Endothelial cell of umbilical vein (primary cell): Measurements from ENCODE around the gene MCUR1. TPM values are rescaled to one million over a fixed set of nuclear protein-coding genes. Genes with fewer than 3 reads are reported as not detected.

Experiments used
- BruUV-seq: library from RNA; stranded (reverse); fragments of 400-500 nt; replicated peaks from 2 replicates; lab custom pipeline; 2021; lab: Mats Ljungman, UMichigan
- CTCF ChIA-PET: fragments of 300-600, 350-600 bp; sonication (Branson Sonifier 250); formaldehyde crosslinking; loops from one replicate; lab custom pipeline; 2021; ENCODE audit warnings: antibody characterized with exemption, inconsistent platforms; lab: Charles Lee
- POLR2A ChIA-PET: fragments of 300-600, 350-600 bp; sonication (Branson Sonifier 250); formaldehyde crosslinking; loops from one replicate; lab custom pipeline; 2021; ENCODE audit warnings: antibody characterized with exemption, inconsistent platforms; lab: Charles Lee
- DNase-seq: peaks from one replicate; pipeline ENCODE4 v3.0.0-alpha.2; 2011; ENCODE audit warnings: low read depth, low spot score
- FAIRE-seq: peaks from 2 replicates; lab custom pipeline; 2011; peaks lifted over from hg19 to GRCh38; lab: Jason Lieb, UNC
- H2AFZ ChIP-seq: 2 replicates; pipeline ENCODE4 v1.6.0; 2012; ENCODE audit warnings: low read depth, low read length, control low read depth, inconsistent platforms
- H3K27ac ChIP-seq: 2 replicates; pipeline ENCODE4 v1.5.1; 2011; ENCODE audit warnings: low read depth, mild to moderate bottlenecking, control low read depth, low read length, moderate library complexity; ENCODE audit not compliant: insufficient read depth
- H3K27me3 ChIP-seq, 2 experiments: 2 replicates each; pipeline versions ENCODE4 v1.6.0 to v1.6.1; 2011; ENCODE audit warnings: low read length in 2 of 2, mixed read lengths in 1 of 2; ENCODE audit not compliant: control insufficient read depth in 2 of 2, insufficient read depth in 2 of 2
- H3K36me3 ChIP-seq, 2 experiments: 2 replicates in 1 of 2; 3 replicates in 1 of 2; pipeline ENCODE4 v1.5.1; 2011; ENCODE audit warnings: low read length in 2 of 2, mild to moderate bottlenecking in 1 of 2, moderate library complexity in 1 of 2; ENCODE audit not compliant: control insufficient read depth in 2 of 2, insufficient read depth in 2 of 2; ENCODE audit errors: extremely low read depth in 1 of 2
- H3K4me1 ChIP-seq: 3 replicates; pipeline ENCODE4 v1.5.1; 2011; ENCODE audit warnings: mild to moderate bottlenecking, low read length; ENCODE audit not compliant: control insufficient read depth, insufficient read depth; ENCODE audit errors: extremely low read depth
- H3K4me2 ChIP-seq: 2 replicates; pipeline ENCODE4 v1.6.1; 2011; ENCODE audit warnings: low read length, control low read depth, mixed read lengths; ENCODE audit not compliant: insufficient read depth
- H3K4me3 ChIP-seq, 3 experiments: fragments of 200-600 bp in 1 of 3; sonication (generic), shearing (Covaris generic) in 1 of 3; replicated peaks in 1 of 3; 2 replicates each; pipeline ENCODE4 v1.5.1; 2011 to 2016; ENCODE audit warnings: control low read depth in 3 of 3, low read length in 3 of 3, mild to moderate bottlenecking in 2 of 3, inconsistent platforms in 1 of 3, low read depth in 1 of 3, moderate library complexity in 1 of 3; ENCODE audit not compliant: insufficient read depth in 1 of 3
- H3K79me2 ChIP-seq: 2 replicates; pipeline ENCODE4 v1.6.0; 2012; ENCODE audit warnings: low read length, inconsistent platforms; ENCODE audit not compliant: control insufficient read depth, insufficient read depth
- H3K9ac ChIP-seq: replicated peaks from 2 replicates; pipeline ENCODE3; 2011; ENCODE audit warnings: low read length, control low read depth; ENCODE audit not compliant: insufficient read depth; ENCODE audit errors: extremely low read depth
- H3K9me1 ChIP-seq: replicated peaks from 3 replicates; pipeline ENCODE4 v1.6.0; 2011; ENCODE audit warnings: mild to moderate bottlenecking, low read length; ENCODE audit not compliant: control insufficient read depth, insufficient read depth; ENCODE audit errors: extremely low read depth
- H3K9me3 ChIP-seq: replicated peaks from 2 replicates; pipeline ENCODE4 v1.5.1; 2012; ENCODE audit warnings: low read length, inconsistent platforms; ENCODE audit not compliant: control insufficient read depth, insufficient read depth
- H4K20me1 ChIP-seq: replicated peaks from 2 replicates; pipeline ENCODE3; 2011; ENCODE audit warnings: mild to moderate bottlenecking, low read length; ENCODE audit not compliant: control insufficient read depth, insufficient read depth; ENCODE audit errors: extremely low read depth
- CTCF ChIP-seq, 2 donors: IDR thresholded peaks; 1 replicate in 1 of 2; 2 replicates in 1 of 2; pipeline ENCODE4 v1.5.1; 2011; ENCODE audit warnings: low read length in 2 of 2, mild to moderate bottlenecking in 2 of 2, moderate library complexity in 2 of 2, control low read depth in 1 of 2, inconsistent platforms in 1 of 2, low read depth in 1 of 2; ENCODE audit not compliant: insufficient read depth in 1 of 2; ENCODE audit errors: extremely low read depth in 1 of 2
- EZH2 ChIP-seq: IDR thresholded peaks from 2 replicates; pipeline ENCODE4 v1.6.1; 2012; ENCODE audit warnings: borderline replicate concordance, low read depth, mild to moderate bottlenecking, moderate library complexity, low read length, inconsistent platforms; ENCODE audit not compliant: severe bottlenecking
- FOS ChIP-seq: IDR thresholded peaks from 2 replicates; pipeline ENCODE4 v1.6.1; 2011; ENCODE audit warnings: mild to moderate bottlenecking, low read length, moderate library complexity, borderline replicate concordance; ENCODE audit not compliant: insufficient read depth
- GATA2 ChIP-seq: IDR thresholded peaks from 2 replicates; pipeline ENCODE4 v1.7.0; 2011; ENCODE audit warnings: low read depth, mild to moderate bottlenecking, moderate library complexity, mixed read lengths, low read length; ENCODE audit not compliant: insufficient read length, insufficient read depth
- JUN ChIP-seq: IDR thresholded peaks from 2 replicates; pipeline ENCODE4 v1.6.1; 2011; ENCODE audit warnings: borderline replicate concordance, low read depth; ENCODE audit not compliant: insufficient read length, insufficient read depth
- MYC ChIP-seq: IDR thresholded peaks from one replicate; pipeline ENCODE4 v1.6.1; 2011; ENCODE audit warnings: mild to moderate bottlenecking, low read depth, low read length
- POLR2A ChIP-seq: IDR thresholded peaks from 2 replicates; pipeline ENCODE4 v1.6.1; 2012; ENCODE audit warnings: low read depth, mild to moderate bottlenecking, control low read depth, low read length
- POLR2AphosphoS5 ChIP-seq: IDR thresholded peaks from 2 replicates; pipeline ENCODE4 v1.6.1; 2012; ENCODE audit warnings: low read depth, mild to moderate bottlenecking, control low read depth, low read length, moderate library complexity; ENCODE audit not compliant: insufficient read depth
- dilution Hi-C: fragments of 300-500 bp; cut with MboI; formaldehyde crosslinking; loops from one replicate; pipeline ENCODE4 v1.15.0; 2019; ENCODE audit warnings: low sequenced_read_pairs; ENCODE audit not compliant: extremely low pct_ligation_motif_present
- intact Hi-C: fragments of 100-400 bp; cut with micrococcal nuclease; formaldehyde crosslinking; loops from one replicate; pipeline ENCODE4 v1.10.0; 2022
- polyA plus RNA-seq, 4 experiments: library from polyadenylated mRNA; depleted of rRNA in 3 of 4; stranded (reverse) in 3 of 4; unstranded in 1 of 4; fragments of >200 nt; gene quantifications; 2 replicates each; pipeline versions ENCODE4 v1.2.1 to v1.2.3, GENCODE V29; 2011 to 2012; ENCODE audit warnings: missing spikeins in 1 of 4
- total RNA-seq: library from RNA; stranded (reverse); gene quantifications from 2 replicates; pipeline ENCODE4 v1.2.3, GENCODE V29; 2021
- TF ChIP-seq, protein P1 (sequence below): IDR thresholded peaks from 2 replicates; pipeline ENCODE4 v1.6.1; 2011; ENCODE audit not compliant: insufficient read depth, insufficient read length

MCUR1 gene
- total and polyA plus RNA-seq, 2 donors (not counting 3 experiments of a cell fraction or from before 2014, with no cell fraction given) = 6.2 to 21.2 TPM

GRCh38 chr6:13769034-13769654 is 45.2 kb downstream of the MCUR1 start:
- H3K9me3 ChIP-seq = no peaks in the 10 kb centered on the region
- intact Hi-C loops = no loop called here
- no peak overlapping the region for H3K4me2 ChIP-seq
- H3K79me2 ChIP-seq = no peaks in the 10 kb centered on the region
- H3K36me3 ChIP-seq = no peaks in the 10 kb centered on the region
- dilution Hi-C loops = no loop called here
- FAIRE-seq (no peak), DNase-seq (no peak)
- POLR2A ChIA-PET = no interaction called here
- no peaks in the 10 kb centered on the region for H3K4me1 ChIP-seq
- no peaks in the 10 kb centered on the region for H3K27me3 ChIP-seq
- no peak overlapping the region for H3K27ac ChIP-seq
- no peaks in the 10 kb centered on the region for H3K9me1 ChIP-seq
- no peak overlapping the region for H3K9ac ChIP-seq
- no peak for TF ChIP-seq MYC
- no peak for TF ChIP-seq POLR2AphosphoS5
- TF ChIP-seq EZH2 = no peak
- no peak for TF ChIP-seq CTCF (IDR thresholded peaks at IDR 0.05; ENCODE audit: extremely low read depth in 1 of 2, insufficient read depth in 1 of 2, low read depth in 1 of 2, low read length in 2 of 2)
- TF ChIP-seq JUN = no peak
- no peak for TF ChIP-seq FOS
- no peak for TF ChIP-seq POLR2A
- no peak for TF ChIP-seq GATA2
- TF ChIP-seq, protein P1, sequence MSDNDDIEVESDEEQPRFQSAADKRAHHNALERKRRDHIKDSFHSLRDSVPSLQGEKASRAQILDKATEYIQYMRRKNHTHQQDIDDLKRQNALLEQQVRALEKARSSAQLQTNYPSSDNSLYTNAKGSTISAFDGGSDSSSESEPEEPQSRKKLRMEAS = no peak
- no peaks in the 10 kb centered on the region for H4K20me1 ChIP-seq
- H2AFZ ChIP-seq = no peak overlapping the region
- no peak overlapping the region for H3K4me3 ChIP-seq
- CTCF ChIA-PET = interaction anchor here (1.4 kb wide), 1 partner anchor 154 kb away, joined by 3 read pairs; the partner anchor contains the start of gene NOL7
- BruUV-seq = no TSS peak
